ENCODE results near the gene SLC25A25.

SLC25A25 gene

GRCh38 chr9:128143525-128144238 is 75.7 kb downstream of the SLC25A25 start:
- H3K4me3 ChIP-seq (ENCODE audit: low read depth, low read length) = no peak overlapping the region

- H3K4me3 ChIP-seq (ENCODE audit: low read depth, low read length) = no peak overlapping the region
Measured at GRCh38 chr9:128144239-128145181, 76.5 kb downstream of the SLC25A25 start.

- H3K4me3 ChIP-seq (ENCODE audit: low read depth, low read length) = no peak overlapping the region
Measured at GRCh38 chr9:128145536-128145935, 77.5 kb downstream of the SLC25A25 start.

GRCh38 chr9:128145951-128146351 is 77.9 kb downstream of the SLC25A25 start:
- no peak overlapping the region for H3K4me3 ChIP-seq (ENCODE audit: low read depth, low read length)

GRCh38 chr9:128146591-128147120 is 78.6 kb downstream of the SLC25A25 start:
- no peak overlapping the region for H3K4me3 ChIP-seq (ENCODE audit: low read depth, low read length)

- H3K4me3 ChIP-seq (ENCODE audit: low read depth, low read length) = no peak overlapping the region
Measured at GRCh38 chr9:128148509-128149000, 80.5 kb downstream of the SLC25A25 start.

- no peak within 1 kb of the TSS for H3K4me3 ChIP-seq (ENCODE audit: low read depth, low read length)
Measured at GRCh38 chr9:128149001-128149701, 81.1 kb downstream of the SLC25A25 start, which contains the start of gene LCN2. TSS of gene LCN2 (plus strand) at chr9:128149453. CDS start at chr9:128149526, 73 bp downstream.

- H3K4me3 ChIP-seq (ENCODE audit: low read depth, low read length) = no peak overlapping the region
Measured at GRCh38 chr9:128149951-128150593, 82.0 kb downstream of the SLC25A25 start.

- H3K4me3 ChIP-seq (ENCODE audit: low read depth, low read length) = no peak overlapping the region
Measured at GRCh38 chr9:128150594-128151308, 82.7 kb downstream of the SLC25A25 start.

- no peak overlapping the region for H3K4me3 ChIP-seq (ENCODE audit: low read depth, low read length)
Measured at GRCh38 chr9:128151309-128152132, 83.5 kb downstream of the SLC25A25 start.

GRCh38 chr9:128152133-128153059 is 84.4 kb downstream of the SLC25A25 start:
- H3K4me3 ChIP-seq (ENCODE audit: low read depth, low read length) = no peak overlapping the region

- no peak overlapping the region for H3K4me3 ChIP-seq (ENCODE audit: low read depth, low read length)
Measured at GRCh38 chr9:128153060-128153946, 85.3 kb downstream of the SLC25A25 start.

- H3K4me3 ChIP-seq (ENCODE audit: low read depth, low read length) = no peak overlapping the region
Measured at GRCh38 chr9:128153947-128154695, 86.1 kb downstream of the SLC25A25 start.

GRCh38 chr9:128155736-128156500 is 87.9 kb downstream of the SLC25A25 start:
- no peak overlapping the region for H3K4me3 ChIP-seq (ENCODE audit: low read depth, low read length)
